SK-N-SH (cell line): ENCODE results near the gene HEG1.
A peak's percentile ranks its signal among the peaks of the same experiment; 100 is the strongest.

Experiments used
- EP300 ChIP-seq, 2 experiments: IDR thresholded peaks; 2 replicates each; pipeline versions ENCODE4 v1.4.0 to v1.6.1; 2012; ENCODE audit warnings: borderline replicate concordance in 1 of 2, low read depth in 1 of 2, low read length in 1 of 2
- NRF1 ChIP-seq: IDR thresholded peaks from 2 replicates; pipeline ENCODE4 v1.6.1; 2012; ENCODE audit warnings: low read depth, mild to moderate bottlenecking, low read length
- RAD21 ChIP-seq: IDR thresholded peaks from 2 replicates; pipeline ENCODE4 v1.6.1; 2012; ENCODE audit warnings: mild to moderate bottlenecking, low read length
- RFX5 ChIP-seq: IDR thresholded peaks from 2 replicates; pipeline ENCODE4 v1.6.1; 2012; ENCODE audit warnings: mild to moderate bottlenecking, improper control_type of control experiment, low read length
- SMC3 ChIP-seq: IDR thresholded peaks from 2 replicates; pipeline ENCODE4 v1.6.1; 2012; ENCODE audit warnings: low read depth, low read length, improper control_type of control experiment
- YY1 ChIP-seq: IDR thresholded peaks from 2 replicates; pipeline ENCODE4 v1.4.0; 2012; ENCODE audit warnings: low read depth, mild to moderate bottlenecking
- TF ChIP-seq, protein P1 (sequence below): fragments of 200-600 bp; sonication (generic); IDR thresholded peaks from 2 replicates; pipeline ENCODE4 v1.6.1; 2017; ENCODE audit warnings: antibody characterized with exemption, mild to moderate bottlenecking, moderate library complexity

- TF ChIP-seq, protein P1, sequence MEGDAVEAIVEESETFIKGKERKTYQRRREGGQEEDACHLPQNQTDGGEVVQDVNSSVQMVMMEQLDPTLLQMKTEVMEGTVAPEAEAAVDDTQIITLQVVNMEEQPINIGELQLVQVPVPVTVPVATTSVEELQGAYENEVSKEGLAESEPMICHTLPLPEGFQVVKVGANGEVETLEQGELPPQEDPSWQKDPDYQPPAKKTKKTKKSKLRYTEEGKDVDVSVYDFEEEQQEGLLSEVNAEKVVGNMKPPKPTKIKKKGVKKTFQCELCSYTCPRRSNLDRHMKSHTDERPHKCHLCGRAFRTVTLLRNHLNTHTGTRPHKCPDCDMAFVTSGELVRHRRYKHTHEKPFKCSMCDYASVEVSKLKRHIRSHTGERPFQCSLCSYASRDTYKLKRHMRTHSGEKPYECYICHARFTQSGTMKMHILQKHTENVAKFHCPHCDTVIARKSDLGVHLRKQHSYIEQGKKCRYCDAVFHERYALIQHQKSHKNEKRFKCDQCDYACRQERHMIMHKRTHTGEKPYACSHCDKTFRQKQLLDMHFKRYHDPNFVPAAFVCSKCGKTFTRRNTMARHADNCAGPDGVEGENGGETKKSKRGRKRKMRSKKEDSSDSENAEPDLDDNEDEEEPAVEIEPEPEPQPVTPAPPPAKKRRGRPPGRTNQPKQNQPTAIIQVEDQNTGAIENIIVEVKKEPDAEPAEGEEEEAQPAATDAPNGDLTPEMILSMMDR: peak; percentile 32
- TF ChIP-seq YY1 (no peak), RFX5 (no peak), RAD21 (0 out of 2 replicates have a peak, but pooled peaks have one; percentile 13), SMC3 (no peak), EP300 (IDR thresholded peaks at IDR 0.05; ENCODE audit: borderline replicate concordance in 1 of 2, low read depth in 1 of 2, low read length in 1 of 2) (no peak), NRF1 (no peak)
These were observed 1.1 kb downstream of the HEG1 start for GRCh38 chr3:125054449-125055329.
